CD4-positive, alpha-beta T cell treated with Interleukin-17A for 1 hour (primary cell): ENCODE measurements around the gene PCDH11Y.
"Not testable (repeated sequence)": the region's sequence is repeated elsewhere in the genome, so short reads cannot be mapped to it uniquely, and the experiment has no call there.

ENCODE experiments used
- DNase-seq: peaks from one replicate; pipeline ENCODE4 v3.0.0-alpha.2; 2020

Gene PCDH11Y, protein sequence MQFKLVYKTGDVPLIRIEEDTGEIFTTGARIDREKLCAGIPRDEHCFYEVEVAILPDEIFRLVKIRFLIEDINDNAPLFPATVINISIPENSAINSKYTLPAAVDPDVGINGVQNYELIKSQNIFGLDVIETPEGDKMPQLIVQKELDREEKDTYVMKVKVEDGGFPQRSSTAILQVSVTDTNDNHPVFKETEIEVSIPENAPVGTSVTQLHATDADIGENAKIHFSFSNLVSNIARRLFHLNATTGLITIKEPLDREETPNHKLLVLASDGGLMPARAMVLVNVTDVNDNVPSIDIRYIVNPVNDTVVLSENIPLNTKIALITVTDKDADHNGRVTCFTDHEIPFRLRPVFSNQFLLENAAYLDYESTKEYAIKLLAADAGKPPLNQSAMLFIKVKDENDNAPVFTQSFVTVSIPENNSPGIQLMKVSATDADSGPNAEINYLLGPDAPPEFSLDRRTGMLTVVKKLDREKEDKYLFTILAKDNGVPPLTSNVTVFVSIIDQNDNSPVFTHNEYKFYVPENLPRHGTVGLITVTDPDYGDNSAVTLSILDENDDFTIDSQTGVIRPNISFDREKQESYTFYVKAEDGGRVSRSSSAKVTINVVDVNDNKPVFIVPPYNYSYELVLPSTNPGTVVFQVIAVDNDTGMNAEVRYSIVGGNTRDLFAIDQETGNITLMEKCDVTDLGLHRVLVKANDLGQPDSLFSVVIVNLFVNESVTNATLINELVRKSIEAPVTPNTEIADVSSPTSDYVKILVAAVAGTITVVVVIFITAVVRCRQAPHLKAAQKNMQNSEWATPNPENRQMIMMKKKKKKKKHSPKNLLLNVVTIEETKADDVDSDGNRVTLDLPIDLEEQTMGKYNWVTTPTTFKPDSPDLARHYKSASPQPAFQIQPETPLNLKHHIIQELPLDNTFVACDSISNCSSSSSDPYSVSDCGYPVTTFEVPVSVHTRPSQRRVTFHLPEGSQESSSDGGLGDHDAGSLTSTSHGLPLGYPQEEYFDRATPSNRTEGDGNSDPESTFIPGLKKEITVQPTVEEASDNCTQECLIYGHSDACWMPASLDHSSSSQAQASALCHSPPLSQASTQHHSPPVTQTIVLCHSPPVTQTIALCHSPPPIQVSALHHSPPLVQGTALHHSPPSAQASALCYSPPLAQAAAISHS (N-terminal part only)

GRCh38 chrY:5000057-5000456, at the start of gene PCDH11Y:
Gene PCDH11Y, plus strand, starts transcription at chrY:5000296. Its CDS starts 56,804 bp downstream, at chrY:5057100.
- DNase-seq, result peak; percentile 0

GRCh38 chrY:4967894-4968293, 32.2 kb upstream of the PCDH11Y start:
- DNase-seq, result not testable (repeated sequence)

- not testable (repeated sequence) for DNase-seq
Measured at GRCh38 chrY:4991743-4992400, 8.2 kb upstream of the PCDH11Y start.

DNA sequence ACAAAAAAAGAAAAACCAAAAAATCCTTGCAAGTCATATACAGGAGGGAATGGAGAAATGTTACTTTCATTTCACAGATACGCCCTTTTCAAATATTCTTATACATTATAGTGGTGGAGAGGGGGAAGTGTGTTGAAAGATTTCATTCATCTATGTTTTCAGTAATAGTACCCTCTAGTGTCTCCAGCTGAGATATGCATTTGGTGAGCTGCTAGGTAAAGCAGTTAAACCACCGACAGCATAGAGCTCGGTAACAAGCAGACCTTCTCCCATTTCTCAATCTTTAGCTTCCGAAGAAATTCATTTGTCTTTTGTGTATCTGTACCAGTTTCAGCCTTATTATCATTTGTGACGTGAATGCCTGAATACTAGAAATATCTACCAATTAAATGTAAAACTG, 5.2 kb upstream of the PCDH11Y start:
- not testable (repeated sequence) for DNase-seq

DNA sequence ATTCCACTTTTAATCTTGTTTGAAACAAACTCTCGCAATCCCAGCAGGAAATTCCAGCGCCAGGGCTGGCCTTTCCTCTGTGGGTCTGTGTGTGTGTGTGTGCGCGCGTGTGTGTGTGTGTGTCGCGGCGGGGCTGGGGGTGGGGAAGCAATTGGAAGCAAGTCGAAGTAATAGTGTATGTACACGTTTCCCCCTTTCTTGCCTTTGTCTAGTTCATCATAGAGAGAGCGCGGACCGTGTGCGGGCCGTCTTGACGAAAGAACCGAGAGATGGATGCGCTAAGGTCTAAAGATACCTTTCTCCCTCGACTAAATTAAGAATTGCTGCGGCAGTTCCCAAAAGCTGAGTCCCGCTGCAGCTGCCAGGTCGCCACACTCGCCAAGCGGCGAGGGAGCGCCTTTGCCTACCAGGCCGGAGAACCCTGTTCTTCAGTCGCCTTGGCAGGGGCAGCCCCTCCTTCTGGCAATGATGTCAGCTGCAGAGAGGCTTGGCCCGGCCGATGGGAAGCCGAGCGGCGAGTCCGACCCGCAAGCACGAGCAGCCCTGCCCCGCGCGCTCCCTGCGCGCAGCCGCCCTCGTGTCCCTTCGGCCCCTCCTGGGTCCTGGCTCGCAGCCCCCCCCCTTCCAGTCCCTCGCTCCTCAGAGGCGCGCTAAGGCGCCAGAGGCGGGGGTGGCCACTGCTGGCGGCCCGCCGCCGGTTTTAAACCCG, 2.5 kb downstream of the PCDH11Y start:
- not testable (repeated sequence) for DNase-seq

DNA sequence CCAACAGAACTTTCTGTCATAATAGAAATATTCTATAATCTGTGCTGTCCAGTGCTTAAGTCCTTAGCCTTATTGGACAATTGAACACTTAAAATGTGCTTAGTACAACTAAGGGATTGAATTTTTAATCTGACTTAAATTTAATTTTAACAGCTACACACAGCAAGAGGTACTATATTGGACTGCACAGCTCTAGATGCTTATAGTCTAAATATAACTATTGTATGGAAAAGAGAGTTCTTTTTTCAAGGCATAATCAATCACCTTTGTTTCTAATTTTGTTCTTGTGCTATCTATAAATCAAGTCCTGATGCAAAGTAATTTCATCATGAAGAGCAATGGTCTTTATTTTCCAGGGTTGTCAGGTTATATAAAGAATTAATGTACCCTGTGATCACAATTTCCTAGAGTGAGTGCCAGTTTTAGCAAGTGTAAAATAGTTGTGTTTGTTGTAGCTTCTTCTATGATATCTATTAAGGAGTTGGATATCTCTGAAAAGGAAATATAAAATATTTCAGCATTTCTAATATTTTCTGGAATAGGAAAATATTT, 39.0 kb downstream of the PCDH11Y start:
- DNase-seq, result not testable (repeated sequence)

- not testable (repeated sequence) for DNase-seq
Measured at GRCh38 chrY:5083017-5083416, 82.9 kb downstream of the PCDH11Y start.

DNA sequence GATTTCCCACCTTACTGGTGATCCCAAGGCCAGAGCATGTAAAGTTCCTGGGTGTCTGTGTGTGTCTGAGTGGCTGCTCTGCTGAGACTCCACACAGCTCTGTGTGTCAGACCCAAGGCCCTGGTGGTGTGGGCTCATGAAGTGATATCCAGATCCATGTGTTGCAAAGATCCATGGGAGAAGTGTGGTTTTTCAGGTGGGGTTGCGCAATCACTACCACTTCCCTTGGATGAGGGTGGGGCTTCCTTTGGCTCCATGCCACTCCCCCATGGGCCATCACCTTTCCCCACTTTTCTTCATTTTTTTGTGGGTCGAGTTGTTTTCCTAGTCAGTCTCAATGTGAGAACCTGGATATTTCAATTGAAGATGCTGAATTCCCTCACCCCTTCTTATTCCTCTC, 182.9 kb downstream of the PCDH11Y start:
- not testable (repeated sequence) for DNase-seq

DNA sequence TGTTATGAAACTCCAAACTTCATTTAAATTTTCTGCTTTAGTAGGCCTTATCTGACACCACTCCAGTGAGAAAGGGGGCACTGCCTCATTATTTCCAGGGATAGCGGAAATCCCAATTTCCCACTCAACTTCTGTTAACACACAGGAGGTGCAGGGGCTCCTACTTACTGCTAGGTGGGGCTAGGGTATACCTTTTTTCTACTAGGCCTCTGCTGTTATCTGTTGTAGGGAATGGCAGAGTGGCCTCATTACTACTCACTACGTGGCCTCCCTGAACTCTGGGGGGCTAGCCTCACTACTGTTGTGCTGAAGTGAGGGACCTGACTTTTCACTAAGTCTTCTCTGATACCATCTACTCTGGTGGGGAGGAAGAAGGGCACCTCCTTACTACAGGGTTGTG, 215.0 kb downstream of the PCDH11Y start:
- not testable (repeated sequence) for DNase-seq

- DNase-seq, result not testable (repeated sequence)
Measured at GRCh38 chrY:5324931-5325330, 324.8 kb downstream of the PCDH11Y start.

DNA sequence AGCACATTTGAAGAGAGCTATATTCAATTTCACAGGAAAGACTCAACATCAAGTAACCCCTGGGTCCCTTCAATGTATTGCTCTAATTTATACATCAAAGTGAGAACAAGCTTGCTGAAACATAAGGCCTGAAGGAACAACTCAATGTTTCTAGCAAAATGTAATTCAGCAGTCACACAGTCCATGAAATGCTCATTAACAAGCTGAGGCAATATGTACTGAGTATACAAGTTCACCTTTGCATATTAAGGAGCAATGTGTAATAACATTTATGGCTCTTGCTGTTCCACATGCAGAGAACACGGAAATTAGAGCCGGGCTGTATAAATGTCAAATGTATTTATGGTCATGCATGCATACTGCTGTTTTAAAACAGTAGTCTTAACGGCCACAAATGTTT, 342.1 kb downstream of the PCDH11Y start:
- not testable (repeated sequence) for DNase-seq

DNA sequence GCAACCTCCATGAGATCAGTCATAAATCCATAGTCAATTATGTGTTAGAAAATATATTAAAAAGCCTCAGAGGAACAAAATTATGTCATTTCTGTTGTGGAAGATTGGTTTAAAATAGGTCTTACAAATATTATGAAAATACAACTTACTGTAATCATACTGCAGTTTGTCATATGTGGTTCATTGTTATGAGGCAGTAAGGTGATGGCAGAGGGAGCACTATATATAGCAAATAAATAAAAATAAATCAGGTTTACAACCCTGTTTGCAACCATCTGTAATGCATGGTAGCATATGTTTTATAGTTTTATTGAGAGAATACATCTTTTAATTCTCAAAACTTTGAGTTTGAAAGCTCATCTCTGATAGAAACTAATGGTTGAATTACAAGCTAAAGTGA, 543.6 kb downstream of the PCDH11Y start:
- DNase-seq, result not testable (repeated sequence)

DNA sequence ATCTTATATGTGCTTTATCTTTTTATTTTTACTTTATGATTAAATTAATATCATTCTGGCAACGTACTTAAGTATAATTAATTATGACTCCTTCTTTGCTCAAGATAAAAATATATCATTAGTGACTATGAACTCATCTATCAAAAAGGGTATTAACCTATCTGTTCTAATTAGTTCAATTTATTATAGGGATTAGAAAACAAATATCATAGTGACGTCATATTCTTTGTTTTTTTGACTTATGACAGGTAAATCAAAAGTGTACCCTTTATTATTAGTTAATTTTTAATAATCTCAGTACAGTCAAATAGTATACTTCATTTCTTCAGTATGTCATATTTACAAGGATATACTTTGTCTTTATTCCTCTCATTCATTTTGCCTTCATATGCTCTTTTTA, 638.5 kb downstream of the PCDH11Y start:
- not testable (repeated sequence) for DNase-seq

DNA sequence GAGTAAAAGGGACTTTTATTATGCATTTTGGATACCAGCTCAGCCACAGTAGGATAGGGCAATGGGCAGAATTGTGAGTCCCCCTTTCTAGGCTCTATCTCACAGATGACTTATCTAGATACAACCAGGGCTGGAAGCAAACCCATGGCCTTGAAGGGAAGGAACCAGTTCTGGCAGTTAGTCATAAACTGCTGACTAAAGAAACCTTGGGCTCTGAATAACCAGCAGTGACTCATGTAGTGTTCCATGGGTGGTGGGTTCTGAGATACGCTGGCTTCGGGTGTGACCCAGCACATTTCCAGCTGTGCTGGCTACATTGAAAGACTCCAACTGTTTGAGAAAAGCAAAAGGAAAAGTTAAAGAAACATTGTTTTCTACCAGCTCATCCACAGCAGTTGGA, 679.2 kb downstream of the PCDH11Y start:
- not testable (repeated sequence) for DNase-seq

- DNase-seq, result not testable (repeated sequence)
Measured at GRCh38 chrY:5708727-5709126, 708.6 kb downstream of the PCDH11Y start.

- not testable (repeated sequence) for DNase-seq
Measured at GRCh38 chrY:5709788-5710381, 709.8 kb downstream of the PCDH11Y start.

DNA sequence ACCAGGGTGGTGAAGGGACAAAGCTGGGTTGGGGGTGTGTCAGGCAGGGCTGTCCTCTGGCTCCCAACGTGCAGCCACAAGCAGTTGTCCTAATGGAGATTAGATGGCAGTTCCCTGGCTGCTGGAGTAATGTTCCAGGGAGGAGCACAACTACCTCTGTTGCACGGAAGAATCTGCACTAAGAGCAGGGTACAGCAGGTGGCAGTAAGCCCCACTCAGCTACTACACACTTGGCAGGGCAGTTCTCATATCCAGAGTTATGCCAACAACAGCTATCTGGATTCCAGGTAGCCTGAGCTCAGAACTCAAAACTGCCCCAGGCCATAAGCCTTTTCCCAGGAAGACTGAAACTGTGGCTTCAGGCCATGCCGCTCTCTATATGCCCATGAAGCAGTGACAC, 761.3 kb downstream of the PCDH11Y start:
- DNase-seq, result not testable (repeated sequence)

GRCh38 chrY:5776485-5776884, 776.4 kb downstream of the PCDH11Y start:
- DNase-seq, result not testable (repeated sequence)
